GM18907 (cell line): ENCODE measurements around the gene C14orf119.

Source experiments
- ATAC-seq: cut with Tn5 transposase; IDR thresholded peaks from one replicate; pipeline ENCODE4 v1.9.1; 2021; ENCODE audit warnings: mild to moderate bottlenecking, moderate library complexity; ENCODE audit not compliant: unreplicated experiment

C14orf119 gene

GRCh38 chr14:23095196-23096108 lies at the start of gene C14orf119:
Gene C14orf119, plus strand, starts transcription at chr14:23095505. Its CDS starts 2,154 bp downstream, at chr14:23097659.
- ATAC-seq: peak; percentile 94

GRCh38 chr14:23047034-23047634 lies 48.2 kb upstream of the C14orf119 start:
- ATAC-seq: no peak

- no peak for ATAC-seq
Observed at GRCh38 chr14:23047751-23048693, 47.3 kb upstream of the C14orf119 start.

GRCh38 chr14:23049011-23049410 lies 46.3 kb upstream of the C14orf119 start:
- no peak for ATAC-seq

GRCh38 chr14:23051141-23052057 lies 43.9 kb upstream of the C14orf119 start:
- no peak for ATAC-seq

GRCh38 chr14:23052182-23052623 lies 43.1 kb upstream of the C14orf119 start:
- no peak for ATAC-seq

GRCh38 chr14:23052671-23053070 lies 42.6 kb upstream of the C14orf119 start:
- no peak for ATAC-seq

GRCh38 chr14:23053426-23053825 lies 41.9 kb upstream of the C14orf119 start:
- ATAC-seq: no peak

- ATAC-seq: no peak
Observed at GRCh38 chr14:23054000-23054811, 41.1 kb upstream of the C14orf119 start.

GRCh38 chr14:23055147-23055550 lies 40.2 kb upstream of the C14orf119 start:
- no peak for ATAC-seq

- ATAC-seq: no peak
Observed at GRCh38 chr14:23055621-23056144, 39.6 kb upstream of the C14orf119 start.

GRCh38 chr14:23056145-23056955 lies 39.0 kb upstream of the C14orf119 start:
- ATAC-seq: peak; percentile 54

GRCh38 chr14:23056956-23057756 lies 38.1 kb upstream of the C14orf119 start, which contains the start of gene CDH24:
Gene CDH24, minus strand, starts transcription at chr14:23057520. Its CDS starts 1,787 bp downstream, at chr14:23055733.
- ATAC-seq: peak; percentile 39

- peak; percentile 69 for ATAC-seq
Observed at GRCh38 chr14:23057757-23058653, 37.3 kb upstream of the C14orf119 start.

GRCh38 chr14:23058654-23059504 lies 36.4 kb upstream of the C14orf119 start:
- ATAC-seq: no peak
